Kidney (tissue), 14 donors: Measurements from ENCODE around the gene RHO. TPM values are rescaled to one million over a fixed set of nuclear protein-coding genes. Genes with fewer than 3 reads are reported as not detected.

ENCODE experiments used
- DNase-seq, 5 donors: peaks; one replicate each; pipeline ENCODE4 v3.0.0-alpha.2; 2013 to 2020
- FAIRE-seq: peaks from 2 replicates; lab custom pipeline; 2012; peaks lifted over from hg19 to GRCh38; lab: Jason Lieb, UNC
- H3K27ac ChIP-seq, 2 donors: one replicate each; pipeline ENCODE4 v1.7.0; 2013; ENCODE audit warnings: low read depth in 2 of 2, low read length in 2 of 2, inconsistent platforms in 1 of 2
- H3K27me3 ChIP-seq: one replicate; pipeline ENCODE4 v1.7.1; 2013; ENCODE audit warnings: low read length, inconsistent platforms; ENCODE audit not compliant: control insufficient read depth, insufficient read depth
- H3K36me3 ChIP-seq, 3 donors: one replicate each; pipeline versions ENCODE4 v1.7.0 to v1.7.1; 2013; ENCODE audit warnings: low read length in 3 of 3, control low read depth in 1 of 3, inconsistent platforms in 1 of 3; ENCODE audit not compliant: insufficient read depth in 3 of 3, control insufficient read depth in 2 of 3
- H3K4me1 ChIP-seq, 3 donors: one replicate each; pipeline versions ENCODE4 v1.7.0 to v1.7.1; 2013; ENCODE audit warnings: low read length in 3 of 3, inconsistent platforms in 1 of 3, low read depth in 1 of 3; ENCODE audit not compliant: control insufficient read depth in 2 of 3, insufficient read depth in 2 of 3
- H3K4me3 ChIP-seq, 3 donors: one replicate each; pipeline versions ENCODE4 v1.7.0 to v1.8.1; 2013; ENCODE audit warnings: low read length in 3 of 3, control low read depth in 1 of 3, inconsistent platforms in 1 of 3
- H3K9ac ChIP-seq, 3 donors: one replicate each; pipeline versions ENCODE4 v1.7.0 to v1.7.1; 2013; ENCODE audit warnings: low read length in 3 of 3, control low read depth in 1 of 3, inconsistent platforms in 1 of 3
- H3K9me3 ChIP-seq, 3 donors: one replicate each; pipeline versions ENCODE4 v1.7.0 to v1.7.1; 2013; ENCODE audit warnings: low read length in 3 of 3, control low read depth in 1 of 3, inconsistent platforms in 1 of 3; ENCODE audit not compliant: control insufficient read depth in 2 of 3, insufficient read depth in 1 of 3
- intact Hi-C: fragments of 100-400 bp; cut with DNase I; formaldehyde crosslinking; loops from one replicate; pipeline ENCODE4 v1.11.1; 2022
- polyA plus RNA-seq: library from polyadenylated mRNA; stranded (reverse); fragments of 350-450 nt; fragmentation: Illumina TruSeq; extraction: RNeasy Lipid Tissue Mini Kit (QIAGEN cat#74804); gene quantifications from one replicate; pipeline ENCODE4 v1.2.3, GENCODE V29; 2014; ENCODE audit warnings: low read depth, low replicate concordance; ENCODE audit not compliant: insufficient read depth
- total RNA-seq: library from RNA; stranded (reverse); fragmentation: NEBNext Ultra II Directional; extraction: Animal tissue kit (Norgen Biotek cat#: 25700); gene quantifications from one replicate; pipeline ENCODE4 v1.2.1, GENCODE V29; 2021
- TF ChIP-seq, protein P1 (sequence below): IDR thresholded peaks from 3 replicates; pipeline ENCODE4 v1.5.1; 2012; ENCODE audit warnings: mild to moderate bottlenecking, moderate library complexity, borderline replicate concordance; ENCODE audit not compliant: insufficient read depth; ENCODE audit errors: extremely low read depth
- donor health status: control.
- donor health status: control.
- donor health status: control.
- donor health status: control.
- donor health status: control.
- donor health status: DM: yes; HTN: yes; CAD: no.
- donor health status: Normal renal cell carcinoma (clear cell type).

Gene RHO
- total and polyA plus RNA-seq, 2 donors from 2014 or later, result not detected

DNA sequence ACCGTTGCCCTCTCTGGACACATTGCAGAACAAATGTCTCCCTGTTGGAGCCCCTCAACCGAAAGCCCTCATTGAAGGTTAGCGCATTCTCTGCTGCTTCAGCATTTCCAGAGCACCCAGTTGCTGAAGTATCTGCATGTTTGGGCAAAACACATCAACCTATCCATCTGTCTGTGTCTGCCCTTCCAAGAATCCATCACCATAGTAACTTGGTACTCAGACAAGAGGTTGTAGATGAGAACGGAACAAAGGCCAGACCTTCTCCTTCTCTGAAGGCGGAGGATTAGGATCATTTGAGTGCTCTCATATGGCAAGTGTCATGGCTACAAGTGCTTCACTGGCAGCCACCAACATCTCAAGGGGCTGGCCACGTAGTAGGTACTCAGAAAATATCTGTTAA is 23.1 kb upstream of the RHO start:
- no peak overlapping the region for H3K27ac ChIP-seq

DNA sequence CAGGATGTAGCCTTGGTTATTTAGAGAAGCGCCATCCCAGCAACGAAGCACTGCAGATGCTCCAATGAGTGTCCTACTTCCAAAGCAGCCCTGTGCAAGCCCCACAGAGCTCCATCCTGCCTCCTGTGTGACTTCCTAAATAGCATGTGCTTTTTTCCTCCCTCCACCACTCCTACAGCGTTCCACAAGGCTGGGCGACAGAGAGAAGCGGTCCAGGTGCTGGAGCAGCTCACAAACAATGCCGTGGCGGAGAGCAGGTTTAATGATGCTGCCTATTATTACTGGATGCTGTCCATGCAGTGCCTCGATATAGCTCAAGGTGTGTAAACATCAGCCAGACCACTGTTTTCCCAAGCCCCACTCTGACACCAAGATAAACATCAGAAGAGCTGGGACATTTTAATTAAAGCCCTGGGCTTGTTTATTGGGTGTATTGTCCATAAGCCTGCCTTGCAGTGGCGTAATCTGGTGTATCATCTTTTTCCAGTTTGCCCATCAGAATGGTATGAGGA is 22.2 kb upstream of the RHO start:
- intact Hi-C loops, result no loop called here
- Histone ChIP-seq H3K9ac (no peak overlapping the region), H3K27me3 (no peaks in the 10 kb centered on the region), H3K4me3 (no peak overlapping the region), H3K36me3 (peaks cover 0 to 20% (median 17%) of the 10 kb centered on the region in 3 donors), H3K4me1 (peaks cover 0 to 3% (median 0%) of the 10 kb centered on the region in 3 donors), H3K27ac (no peak overlapping the region), H3K9me3 (no peaks in the 10 kb centered on the region)
- TF ChIP-seq, protein P1, sequence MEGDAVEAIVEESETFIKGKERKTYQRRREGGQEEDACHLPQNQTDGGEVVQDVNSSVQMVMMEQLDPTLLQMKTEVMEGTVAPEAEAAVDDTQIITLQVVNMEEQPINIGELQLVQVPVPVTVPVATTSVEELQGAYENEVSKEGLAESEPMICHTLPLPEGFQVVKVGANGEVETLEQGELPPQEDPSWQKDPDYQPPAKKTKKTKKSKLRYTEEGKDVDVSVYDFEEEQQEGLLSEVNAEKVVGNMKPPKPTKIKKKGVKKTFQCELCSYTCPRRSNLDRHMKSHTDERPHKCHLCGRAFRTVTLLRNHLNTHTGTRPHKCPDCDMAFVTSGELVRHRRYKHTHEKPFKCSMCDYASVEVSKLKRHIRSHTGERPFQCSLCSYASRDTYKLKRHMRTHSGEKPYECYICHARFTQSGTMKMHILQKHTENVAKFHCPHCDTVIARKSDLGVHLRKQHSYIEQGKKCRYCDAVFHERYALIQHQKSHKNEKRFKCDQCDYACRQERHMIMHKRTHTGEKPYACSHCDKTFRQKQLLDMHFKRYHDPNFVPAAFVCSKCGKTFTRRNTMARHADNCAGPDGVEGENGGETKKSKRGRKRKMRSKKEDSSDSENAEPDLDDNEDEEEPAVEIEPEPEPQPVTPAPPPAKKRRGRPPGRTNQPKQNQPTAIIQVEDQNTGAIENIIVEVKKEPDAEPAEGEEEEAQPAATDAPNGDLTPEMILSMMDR, result no peak
- peak in 1 of 5 donors; percentile 15 for DNase-seq
- FAIRE-seq, result no peak

More for the DNA sequence above, 23.1 kb upstream of the RHO start:
- H3K36me3 ChIP-seq, result peaks cover 0 to 14% (median 14%) of the 10 kb centered on the region in 3 donors
- intact Hi-C loops, result no loop called here
- no peak overlapping the region for H3K9ac ChIP-seq
- no peaks in the 10 kb centered on the region for H3K9me3 ChIP-seq
- H3K4me1 ChIP-seq, result peaks cover 0 to 3% (median 3%) of the 10 kb centered on the region in 3 donors
- FAIRE-seq, result no peak
- no peak for DNase-seq
- TF ChIP-seq, protein P1, result no peak
- H3K4me3 ChIP-seq, result no peak overlapping the region
- H3K27me3 ChIP-seq, result no peaks in the 10 kb centered on the region

DNA sequence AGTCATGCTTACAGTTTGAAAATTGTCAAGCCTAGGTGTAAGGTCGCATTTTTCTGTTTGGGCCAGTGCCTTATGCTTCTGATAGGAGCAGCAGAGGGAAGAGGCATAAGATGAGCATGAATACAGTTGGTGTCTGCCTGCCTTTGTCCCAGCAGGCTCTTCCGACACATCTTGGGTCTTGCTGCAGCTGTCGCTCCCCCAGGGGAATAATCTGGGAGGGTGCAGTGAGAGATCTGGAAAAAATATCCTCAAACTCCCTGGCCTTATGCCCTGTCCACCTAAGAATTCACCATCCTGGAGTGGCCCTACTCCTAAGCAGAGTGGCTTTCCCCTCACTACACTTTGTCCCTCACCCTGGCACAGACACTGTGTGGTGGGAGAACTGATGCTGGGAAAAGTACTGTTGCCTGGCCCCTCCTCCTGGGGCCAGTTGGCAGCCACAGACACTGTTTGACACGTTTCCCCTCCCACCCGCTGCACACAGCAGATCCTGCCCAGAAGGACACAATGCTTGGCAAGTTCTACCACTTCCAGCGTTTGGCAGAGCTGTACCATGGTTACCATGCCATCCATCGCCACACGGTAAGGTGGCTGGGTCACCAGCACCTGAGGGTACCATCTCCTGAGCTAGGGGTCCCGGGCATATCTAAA is 21.1 kb upstream of the RHO start:
- DNase-seq (peak in 1 of 5 donors; percentile 43), FAIRE-seq (no peak)
- Histone ChIP-seq H3K4me3 (no peak overlapping the region), H3K36me3 (peaks cover 0 to 26% (median 17%) of the 10 kb centered on the region in 3 donors), H3K27ac (no peak overlapping the region), H3K4me1 (peaks cover 0 to 3% (median 0%) of the 10 kb centered on the region in 3 donors), H3K27me3 (no peaks in the 10 kb centered on the region), H3K9ac (no peak overlapping the region), H3K9me3 (no peaks in the 10 kb centered on the region)
- TF ChIP-seq, protein P1, result no peak
- intact Hi-C loops, result no loop called here
